ENCODE results near the gene BBLN. TPM values are rescaled to one million over a fixed set of nuclear protein-coding genes. Genes with fewer than 3 reads are reported as not detected.

BBLN gene
- total RNA-seq, 6 experiments from 2014 or later: 45.7 to 63.2 (median 50.5) TPM

- TF ChIP-seq CTCF (IDR thresholded peaks at IDR 0.05): no peak
- no peaks in the 10 kb centered on the region; the same call in 1 of the 2 replicates for H3K27me3 Mint-ChIP-seq (ENCODE audit: insufficient read depth)
- H3K36me3 Mint-ChIP-seq (ENCODE audit: low read depth): no peaks in the 10 kb centered on the region
- H3K4me3 Mint-ChIP-seq: no peak overlapping the region
- no peak overlapping the region for H3K27ac Mint-ChIP-seq
- H3K9me3 Mint-ChIP-seq: no peaks in the 10 kb centered on the region
- H3K4me1 Mint-ChIP-seq (ENCODE audit: low read depth): peaks cover 19% of the 10 kb centered on the region
- no peak for DNase-seq
These were observed 36.5 kb upstream of the BBLN start for GRCh38 chr9:128123451-128124080.

GRCh38 chr9:128124451-128124850 lies 35.6 kb upstream of the BBLN start:
- no peaks in the 10 kb centered on the region for H3K9me3 Mint-ChIP-seq
- peaks cover 26% of the 10 kb centered on the region for H3K4me1 Mint-ChIP-seq (ENCODE audit: low read depth)
- H3K27ac Mint-ChIP-seq: no peak overlapping the region
- no peak for DNase-seq
- no peaks in the 10 kb centered on the region for H3K27me3 Mint-ChIP-seq (ENCODE audit: insufficient read depth)
- TF ChIP-seq CTCF (IDR thresholded peaks at IDR 0.05): no peak
- H3K36me3 Mint-ChIP-seq (ENCODE audit: low read depth): no peaks in the 10 kb centered on the region
- H3K4me3 Mint-ChIP-seq: no peak overlapping the region

- Mint-ChIP-seq H3K4me3 (peak overlapping the region; percentile 88; the same call in 1 of the 2 replicates), H3K27me3 (ENCODE audit: insufficient read depth) (no peaks in the 10 kb centered on the region), H3K27ac (no peak overlapping the region), H3K36me3 (ENCODE audit: low read depth) (no peaks in the 10 kb centered on the region), H3K4me1 (ENCODE audit: low read depth) (peaks cover 28% of the 10 kb centered on the region), H3K9me3 (no peaks in the 10 kb centered on the region)
- peak; percentile 78 for TF ChIP-seq CTCF (IDR thresholded peaks at IDR 0.05)
- peak; percentile 23 for DNase-seq
These were observed 35.0 kb upstream of the BBLN start for GRCh38 chr9:128124873-128125579.

- no peaks in the 10 kb centered on the region for H3K36me3 Mint-ChIP-seq (ENCODE audit: low read depth)
- no peak for TF ChIP-seq CTCF (IDR thresholded peaks at IDR 0.05)
- H3K9me3 Mint-ChIP-seq: no peaks in the 10 kb centered on the region
- H3K27ac Mint-ChIP-seq: peak overlapping the region; percentile 33
- DNase-seq: no peak
- no peaks in the 10 kb centered on the region; the same call in 1 of the 2 replicates for H3K27me3 Mint-ChIP-seq (ENCODE audit: insufficient read depth)
- peak overlapping the region; percentile 88 for H3K4me3 Mint-ChIP-seq
- H3K4me1 Mint-ChIP-seq (ENCODE audit: low read depth): peaks cover 28% of the 10 kb centered on the region
These were observed 34.3 kb upstream of the BBLN start for GRCh38 chr9:128125580-128126354.

- Mint-ChIP-seq H3K36me3 (ENCODE audit: low read depth) (no peaks in the 10 kb centered on the region), H3K27ac (peak within 1 kb of the TSS; percentile 96), H3K4me1 (ENCODE audit: low read depth) (peaks cover 28% of the 10 kb centered on the region), H3K9me3 (no peaks in the 10 kb centered on the region), H3K4me3 (peak within 1 kb of the TSS; percentile 99), H3K27me3 (ENCODE audit: insufficient read depth) (peaks cover 6% of the 10 kb centered on the region)
- no peak for TF ChIP-seq CTCF (IDR thresholded peaks at IDR 0.05)
- peak; percentile 71 for DNase-seq
These were observed 32.5 kb upstream of the BBLN start, which contains the start of gene PTGES2 for GRCh38 chr9:128127568-128127989. Gene PTGES2 (minus strand): TSS chr9:128127729. CDS start chr9:128127717, 12 bp downstream.

Data from HFFc6 (cell line).